ENCODE data around the gene MEF2B. TPM values are rescaled to one million over a fixed set of nuclear protein-coding genes. Genes with fewer than 3 reads are reported as not detected.
A peak's percentile ranks its signal among the peaks of the same experiment; 100 is the strongest.

Gene MEF2B
- total and polyA plus RNA-seq, 7 experiments from 2014 or later: 0.27 to 6.4 (median 4.0) TPM; not detected in 1

DNA sequence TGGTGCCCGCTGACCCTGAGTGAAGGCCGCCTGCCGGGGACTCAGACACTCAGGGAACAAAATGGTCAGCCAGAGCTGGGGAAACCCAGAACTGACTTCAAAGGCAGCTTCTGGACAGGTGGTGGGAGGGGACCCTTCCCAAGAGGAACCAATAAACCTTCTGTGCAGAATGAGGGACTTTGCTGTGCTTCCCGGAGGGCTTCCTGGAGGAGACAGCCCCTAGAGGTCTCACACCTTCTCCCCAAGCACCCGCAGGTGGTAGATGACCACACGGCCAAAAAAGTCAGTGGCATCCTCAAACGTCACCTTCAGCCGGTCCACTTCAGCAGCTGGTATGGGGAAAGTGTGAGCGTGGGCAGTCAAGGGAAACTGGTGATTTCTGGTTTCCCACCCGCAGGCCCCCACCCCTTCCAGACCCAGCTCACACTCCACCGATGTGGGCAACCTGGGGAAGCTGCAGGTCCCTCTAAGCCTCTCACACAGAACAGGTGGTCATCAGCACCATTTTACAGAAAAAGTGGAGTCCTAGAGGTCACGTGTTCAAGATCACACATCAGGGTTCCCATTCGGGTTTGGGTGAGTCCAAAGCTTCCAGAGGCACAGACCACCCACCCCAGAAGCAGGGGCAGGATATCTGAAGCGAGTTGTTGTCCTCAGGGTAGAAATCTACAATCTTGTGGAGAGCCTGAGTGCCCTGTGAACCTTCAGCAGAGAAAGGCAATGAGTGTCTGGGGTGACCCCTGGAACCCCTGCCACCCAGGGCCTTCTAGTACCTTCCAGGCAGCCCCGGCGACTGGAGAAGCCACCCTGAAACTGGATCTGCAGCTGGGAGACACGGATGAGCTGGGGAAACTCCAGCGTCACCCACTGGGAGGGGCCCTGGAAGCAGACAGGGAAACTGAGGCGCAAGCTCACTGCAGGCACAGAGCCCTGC lies 31.9 kb upstream of the MEF2B start:
- peak overlapping the region; percentile 88 to 96 (median 93) for H3K27ac Mint-ChIP-seq
- intact Hi-C loops (cut with micrococcal nuclease): loop anchor here in 1 of 2 donors (5.0 kb wide), 2 partner anchors 695 to 1665 kb away; no protein-coding TSS in a partner anchor
- Histone ChIP-seq H3K4me1 (ENCODE audit: control insufficient read depth in 2 of 2, insufficient read depth in 2 of 2, low read length in 2 of 2) (peaks cover 12 to 14% of the 10 kb centered on the region in 2 donors), H3K36me3 (ENCODE audit: control insufficient read depth in 2 of 3, insufficient read depth in 3 of 3, low read length in 3 of 3) (peaks cover 0 to 37% (median 0%) of the 10 kb centered on the region in 3 experiments), H3K27ac (ENCODE audit: low read depth, low read length) (peak overlapping the region; percentile 89), H3K9me3 (ENCODE audit: control insufficient read depth in 2 of 3, low read length in 3 of 3) (no peaks in the 10 kb centered on the region), H3K4me3 (ENCODE audit: low read length) (peak overlapping the region; percentile 95), H3K27me3 (ENCODE audit: control insufficient read depth in 2 of 2, insufficient read depth in 2 of 2, low read length in 2 of 2) (no peaks in the 10 kb centered on the region)
- peak overlapping the region; percentile 90 to 94 (median 92) for H3K4me3 Mint-ChIP-seq
- DNase-seq (no peak), ATAC-seq (no peak)
- ChIA-PET CTCF (interaction anchor here (0.8 kb wide), 2 partner anchors 23 kb away, joined by 3 to 4 read pairs; no protein-coding TSS in a partner anchor), POLR2A (interaction anchor here (0.6 to 4.3 kb wide), 2 partner anchors 10 to 375 kb away, joined by 4 to 58 read pairs; partner anchors contain the start of genes BORCS8 and RFXANK)
- H3K4me1 Mint-ChIP-seq: peaks cover 14 to 25% (median 20%) of the 10 kb centered on the region in 7 donors
- peaks cover 0 to 3% (median 0%) of the 10 kb centered on the region in 5 donors for H3K27me3 Mint-ChIP-seq
- H3K9me3 Mint-ChIP-seq: peaks cover 0 to 3% (median 0%) of the 10 kb centered on the region in 11 donors
- H3K36me3 Mint-ChIP-seq: peaks cover 0 to 9% (median 6%) of the 10 kb centered on the region in 5 donors

DNA sequence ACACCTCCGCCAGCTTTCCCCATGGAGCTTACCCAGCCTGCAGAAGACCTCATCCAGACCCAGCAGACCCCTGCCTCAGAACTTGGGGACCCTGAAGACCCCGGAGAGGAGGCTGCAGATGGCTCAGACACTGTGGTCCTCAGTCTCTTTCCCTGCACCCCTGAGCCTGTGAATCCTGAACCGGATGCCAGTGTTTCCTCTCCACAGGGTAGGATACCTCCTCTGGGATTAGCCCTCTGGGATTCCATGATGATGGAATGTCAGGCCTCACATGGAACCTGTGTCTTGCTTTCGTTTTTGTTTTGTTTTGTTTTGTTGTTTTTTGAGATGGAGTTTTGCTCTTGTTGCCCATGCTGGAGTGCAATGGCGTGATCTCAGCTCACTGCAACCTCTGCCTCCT lies 23.9 kb upstream of the MEF2B start:
- no peak for DNase-seq
- Histone ChIP-seq H3K27me3 (ENCODE audit: control insufficient read depth in 2 of 2, insufficient read depth in 2 of 2, low read length in 2 of 2) (no peaks in the 10 kb centered on the region), H3K4me1 (ENCODE audit: control insufficient read depth in 2 of 2, insufficient read depth in 2 of 2, low read length in 2 of 2) (peaks cover 13 to 22% of the 10 kb centered on the region in 2 donors), H3K9me3 (ENCODE audit: control insufficient read depth in 2 of 3, low read length in 3 of 3) (no peaks in the 10 kb centered on the region), H3K4me3 (ENCODE audit: low read length) (no peak overlapping the region), H3K27ac (ENCODE audit: low read depth, low read length) (peak overlapping the region; percentile 100), H3K36me3 (ENCODE audit: control insufficient read depth in 2 of 3, insufficient read depth in 3 of 3, low read length in 3 of 3) (peaks cover 0 to 39% (median 0%) of the 10 kb centered on the region in 3 experiments)
- intact Hi-C loops (cut with micrococcal nuclease): loop anchor here (2.0 to 10.0 kb wide), 8 partner anchors 31 to 1637 kb away; partner anchors contain the start of genes ATP13A1 (in 1 of the 2), COLGALT1 (in 1 of the 2), GATAD2A (in 1 of the 2) and LPAR2 (in 1 of the 2)
- ATAC-seq: no peak
- Mint-ChIP-seq H3K9me3 (peaks cover 0 to 1% (median 0%) of the 10 kb centered on the region in 11 donors), H3K4me1 (peaks cover 22 to 62% (median 45%) of the 10 kb centered on the region in 7 donors), H3K36me3 (peaks cover 0 to 13% (median 6%) of the 10 kb centered on the region in 5 donors), H3K4me3 (peak overlapping the region; percentile 94 to 100 (median 98)), H3K27ac (peak overlapping the region in 6 of 9 donors; percentile 26 to 99 (median 53)), H3K27me3 (no peaks in the 10 kb centered on the region)
- ChIA-PET POLR2A (interaction anchor here (1.2 to 6.5 kb wide), 2 partner anchors 9 to 211 kb away, joined by 3 to 58 read pairs; partner anchors contain the start of genes GATAD2A and NR2C2AP), CTCF (interaction anchor here (1.0 kb wide), 1 partner anchor 17 kb away, joined by 3 read pairs; no protein-coding TSS in a partner anchor)

DNA sequence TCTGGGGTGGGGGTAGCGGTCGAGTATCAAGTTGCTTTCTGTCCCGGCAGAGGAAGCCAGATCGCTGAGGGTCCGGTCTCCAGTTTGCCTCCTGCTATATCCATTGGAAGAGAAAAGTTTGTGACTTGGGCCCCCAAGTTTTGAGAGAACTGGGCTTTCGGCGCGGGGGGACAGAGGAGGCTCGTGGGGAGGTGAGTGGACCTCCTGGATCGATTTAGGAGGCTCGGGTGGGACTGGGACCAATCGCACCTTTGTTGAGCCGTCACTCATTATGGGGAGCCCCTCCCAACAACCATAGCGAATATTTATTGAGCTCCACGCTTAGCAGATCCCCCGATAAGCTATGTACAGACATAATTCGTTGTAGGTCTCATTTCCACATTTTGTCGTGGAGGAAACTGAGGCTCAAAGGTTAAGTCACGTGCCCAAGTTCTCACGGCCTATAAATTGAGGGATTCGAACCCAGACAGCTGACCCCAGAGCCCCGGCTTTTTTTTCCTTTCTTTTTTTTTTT lies 22.9 kb upstream of the MEF2B start:
- Histone ChIP-seq H3K4me1 (ENCODE audit: control insufficient read depth in 2 of 2, insufficient read depth in 2 of 2, low read length in 2 of 2) (peaks cover 13 to 22% of the 10 kb centered on the region in 2 donors), H3K27ac (ENCODE audit: low read depth, low read length) (peak overlapping the region; percentile 100), H3K27me3 (ENCODE audit: control insufficient read depth in 2 of 2, insufficient read depth in 2 of 2, low read length in 2 of 2) (no peaks in the 10 kb centered on the region), H3K4me3 (ENCODE audit: low read length) (peak overlapping the region; percentile 100), H3K36me3 (ENCODE audit: control insufficient read depth in 2 of 3, insufficient read depth in 3 of 3, low read length in 3 of 3) (peaks cover 0 to 30% (median 0%) of the 10 kb centered on the region in 3 experiments), H3K9me3 (ENCODE audit: control insufficient read depth in 2 of 3, low read length in 3 of 3) (no peaks in the 10 kb centered on the region)
- Mint-ChIP-seq H3K4me1 (peaks cover 23 to 68% (median 45%) of the 10 kb centered on the region in 7 donors), H3K4me3 (peak overlapping the region; percentile 94 to 100 (median 98)), H3K27ac (peak overlapping the region; percentile 99 to 100 (median 99)), H3K36me3 (peaks cover 0 to 14% (median under 1%) of the 10 kb centered on the region in 5 donors), H3K9me3 (peaks cover 0 to 1% (median 0%) of the 10 kb centered on the region in 11 donors), H3K27me3 (no peaks in the 10 kb centered on the region)
- no peak for DNase-seq
- POLR2A ChIA-PET: interaction anchor here (0.6 to 6.5 kb wide), 6 partner anchors 10 to 1390 kb away, joined by 3 to 58 read pairs (median 3); partner anchors contain the start of genes COPE, DDX49, GATAD2A and NR2C2AP
- CTCF ChIA-PET: interaction anchor here (0.6 kb wide), 2 partner anchors 19 to 29 kb away, joined by 3 read pairs; no protein-coding TSS in a partner anchor
- intact Hi-C loops (cut with micrococcal nuclease): loop anchor here (1.0 to 10.0 kb wide), 21 partner anchors 10 to 1636 kb away; partner anchors contain the start of genes ARMC6 (in 2 of the 2), ATP13A1 (in 2 of the 2), COPE (in 2 of the 2) and DDX49 (in 2 of the 2)
- no peak for ATAC-seq

DNA sequence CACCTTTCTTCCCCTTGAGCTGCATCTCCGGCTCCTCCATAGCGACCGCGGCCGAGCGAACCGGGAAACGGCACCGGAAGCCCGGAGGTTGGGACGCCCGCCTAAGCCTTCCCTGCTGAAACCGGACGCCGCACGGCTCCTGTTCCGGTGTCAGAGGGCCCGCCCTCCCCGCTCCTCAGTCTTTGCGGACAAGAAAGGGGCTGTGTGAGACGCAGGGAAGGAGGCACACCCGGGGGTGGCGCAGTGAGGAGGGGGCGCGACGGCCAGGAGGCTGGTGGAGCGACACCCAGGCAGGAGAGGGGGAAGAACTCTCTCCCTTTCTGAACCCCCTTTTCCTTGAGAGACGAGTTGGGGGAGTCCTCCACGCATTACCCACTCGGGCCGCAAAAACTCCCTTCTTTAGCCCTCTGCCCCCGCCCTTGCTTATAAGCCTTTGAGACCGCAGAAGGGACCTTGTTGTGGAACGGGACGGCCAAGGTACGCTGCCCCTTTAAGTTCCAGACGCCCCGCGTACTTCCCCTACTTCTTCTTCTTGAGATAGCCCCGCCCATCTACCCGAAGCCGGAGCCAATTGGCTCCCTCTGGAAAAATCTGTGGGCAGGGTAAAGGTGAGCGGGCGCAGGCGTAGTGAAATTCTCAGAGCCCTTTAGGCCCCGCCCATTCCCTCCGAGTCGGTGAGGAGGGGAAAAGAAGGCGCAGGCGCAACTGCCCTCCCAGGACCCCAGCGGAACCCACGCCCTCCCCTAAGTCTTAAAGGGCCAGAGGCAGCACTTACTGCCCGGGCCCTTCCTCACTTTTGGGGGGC lies 22.2 kb upstream of the MEF2B start, which contains the start of the genes BORCS8 and RFXANK:
Gene BORCS8 (minus strand): TSS at position 75 of the 805 bp plus-strand sequence. CDS start 35 bp downstream, at position 40.
Gene RFXANK (plus strand): TSS at position 181 of the 805 bp plus-strand sequence. CDS start 1,689 bp downstream, outside the sequence.
- H3K36me3 ChIP-seq (ENCODE audit: control insufficient read depth in 2 of 3, insufficient read depth in 3 of 3, low read length in 3 of 3): peaks cover 0 to 23% (median 0%) of the 10 kb centered on the region in 3 experiments
- peak within 1 kb of the TSS; percentile 94 to 100 (median 98) for H3K4me3 Mint-ChIP-seq
- H3K9me3 Mint-ChIP-seq: peaks cover 0 to 1% (median 0%) of the 10 kb centered on the region in 11 donors
- H3K4me1 Mint-ChIP-seq: peaks cover 23 to 68% (median 45%) of the 10 kb centered on the region in 7 donors
- ATAC-seq (peak; percentile 95), DNase-seq (peak; percentile 89 to 99 (median 99))
- no peaks in the 10 kb centered on the region for H3K27me3 ChIP-seq (ENCODE audit: control insufficient read depth in 2 of 2, insufficient read depth in 2 of 2, low read length in 2 of 2)
- intact Hi-C loops (cut with micrococcal nuclease): loop anchor here (1.0 to 10.0 kb wide), 21 partner anchors 11 to 1635 kb away; partner anchors contain the start of genes ARMC6 (in 2 of the 2), ATP13A1 (in 2 of the 2), COPE (in 2 of the 2) and DDX49 (in 2 of the 2)
- no peaks in the 10 kb centered on the region for H3K9me3 ChIP-seq (ENCODE audit: control insufficient read depth in 2 of 3, low read length in 3 of 3)
- H3K27ac Mint-ChIP-seq: peak within 1 kb of the TSS; percentile 99 to 100 (median 99)
- peak within 1 kb of the TSS; percentile 100 for H3K27ac ChIP-seq (ENCODE audit: low read depth, low read length)
- peaks cover 0 to 14% (median 0%) of the 10 kb centered on the region in 5 donors for H3K36me3 Mint-ChIP-seq
- H3K4me3 ChIP-seq (ENCODE audit: low read length): peak within 1 kb of the TSS; percentile 100
- H3K4me1 ChIP-seq (ENCODE audit: control insufficient read depth in 2 of 2, insufficient read depth in 2 of 2, low read length in 2 of 2): peaks cover 13 to 22% of the 10 kb centered on the region in 2 donors
- H3K27me3 Mint-ChIP-seq: no peaks in the 10 kb centered on the region
- POLR2A ChIA-PET: interaction anchor here (0.6 to 6.5 kb wide), 9 partner anchors 9 to 1389 kb away, joined by 3 to 58 read pairs (median 3); partner anchors contain the start of genes COPE, DDX49, GATAD2A and NR2C2AP
- CTCF ChIA-PET: interaction anchor here (1.4 to 2.6 kb wide), 2 partner anchors 16 to 33 kb away, joined by 4 to 7 read pairs; no protein-coding TSS in a partner anchor

DNA sequence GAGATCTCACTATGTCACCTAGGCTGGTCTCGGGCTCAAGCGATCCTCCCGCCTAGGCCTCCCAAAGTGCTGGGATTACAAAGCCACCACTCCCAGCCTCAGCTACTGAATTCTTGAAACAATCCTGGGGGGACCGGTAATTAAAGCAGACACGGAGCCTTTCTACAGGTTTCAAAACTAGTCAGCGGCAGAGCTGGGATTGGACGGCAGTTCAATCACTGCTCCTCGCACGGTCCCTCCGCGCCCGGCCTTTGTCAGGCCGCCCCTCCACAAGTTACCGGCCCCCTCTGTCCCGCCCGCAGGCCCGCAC lies 21.7 kb upstream of the MEF2B start:
- Mint-ChIP-seq H3K9me3 (peaks cover 0 to 1% (median 0%) of the 10 kb centered on the region in 11 donors), H3K4me1 (peaks cover 25 to 71% (median 48%) of the 10 kb centered on the region in 7 donors), H3K27ac (peak overlapping the region; percentile 99 to 100 (median 99)), H3K27me3 (no peaks in the 10 kb centered on the region), H3K36me3 (peaks cover 0 to 16% (median under 1%) of the 10 kb centered on the region in 5 donors), H3K4me3 (peak overlapping the region; percentile 94 to 100 (median 98))
- ChIA-PET POLR2A (interaction anchor here (0.6 to 6.5 kb wide), 4 partner anchors 8 to 298 kb away, joined by 3 to 58 read pairs (median 4); partner anchors contain the start of gene NR2C2AP), CTCF (interaction anchor here (0.6 to 2.6 kb wide), 3 partner anchors 16 to 123 kb away, joined by 3 to 7 read pairs (median 4); no protein-coding TSS in a partner anchor)
- peaks cover 13 to 22% of the 10 kb centered on the region in 2 donors for H3K4me1 ChIP-seq (ENCODE audit: control insufficient read depth in 2 of 2, insufficient read depth in 2 of 2, low read length in 2 of 2)
- intact Hi-C loops (cut with micrococcal nuclease): loop anchor here (1.0 to 10.0 kb wide), 21 partner anchors 12 to 1634 kb away; partner anchors contain the start of genes ARMC6 (in 2 of the 2), ATP13A1 (in 2 of the 2), COPE (in 2 of the 2) and DDX49 (in 2 of the 2)
- peak overlapping the region; percentile 100 for H3K27ac ChIP-seq (ENCODE audit: low read depth, low read length)
- H3K27me3 ChIP-seq (ENCODE audit: control insufficient read depth in 2 of 2, insufficient read depth in 2 of 2, low read length in 2 of 2): no peaks in the 10 kb centered on the region
- peak overlapping the region; percentile 100 for H3K4me3 ChIP-seq (ENCODE audit: low read length)
- H3K9me3 ChIP-seq (ENCODE audit: control insufficient read depth in 2 of 3, low read length in 3 of 3): no peaks in the 10 kb centered on the region
- H3K36me3 ChIP-seq (ENCODE audit: control insufficient read depth in 2 of 3, insufficient read depth in 3 of 3, low read length in 3 of 3): peaks cover 0 to 20% (median 0%) of the 10 kb centered on the region in 3 experiments
- DNase-seq (no peak), ATAC-seq (no peak)

Data from naive thymus-derived CD4-positive, alpha-beta T cell (primary cell).